DOHH2 (cell line): Measurements from ENCODE around the gene EYA4.

Experiments used
- CTCF ChIP-seq: fragments of 200-600 bp; sonication (generic); IDR thresholded peaks from one replicate; pipeline ENCODE4 v1.5.1; 2014; ENCODE audit warnings: antibody characterized with exemption, mild to moderate bottlenecking, low read depth, low read length; ENCODE audit not compliant: poor library complexity, severe bottlenecking
- EZH2phosphoT487 ChIP-seq: fragments of 200-600 bp; sonication (generic); IDR thresholded peaks from 2 replicates; pipeline ENCODE4 v1.6.1; 2017; ENCODE audit warnings: borderline replicate concordance, mild to moderate bottlenecking, antibody characterized with exemption, low read length, moderate library complexity, mixed read lengths

GRCh38 chr6:133547136-133547535 is 306.0 kb downstream of the EYA4 start:
- TF ChIP-seq CTCF: no peak
- TF ChIP-seq EZH2phosphoT487: no peak
